ENCODE measurements around the gene SNX8.

GRCh38 chr7:2296832-2297231, 17.4 kb downstream of the SNX8 start:
- no peak for TF ChIP-seq POLR2AphosphoS5 (IDR thresholded peaks at IDR 0.05)
- no peak for TF ChIP-seq CTCF (IDR thresholded peaks at IDR 0.05; ENCODE audit: poor library complexity, severe bottlenecking)
- no peak for TF ChIP-seq SMC3 (conservative IDR thresholded peaks at IDR 0.05; ENCODE audit: poor library complexity)
- no peak for TF ChIP-seq TAF1 (IDR thresholded peaks at IDR 0.05; ENCODE audit: low read depth)
- no peak for TF ChIP-seq RAD21 (conservative IDR thresholded peaks at IDR 0.05)
- TF ChIP-seq REST (IDR thresholded peaks at IDR 0.05; ENCODE audit: borderline replicate concordance) = no peak

Measured in neural cell (in vitro differentiated cells).